ENCODE results near the gene EME1. TPM values are rescaled to one million over a fixed set of nuclear protein-coding genes. Genes with fewer than 3 reads are reported as not detected.

Gene EME1
- total RNA-seq, 1 experiment from 2014 or later = 20.0 TPM

DNA sequence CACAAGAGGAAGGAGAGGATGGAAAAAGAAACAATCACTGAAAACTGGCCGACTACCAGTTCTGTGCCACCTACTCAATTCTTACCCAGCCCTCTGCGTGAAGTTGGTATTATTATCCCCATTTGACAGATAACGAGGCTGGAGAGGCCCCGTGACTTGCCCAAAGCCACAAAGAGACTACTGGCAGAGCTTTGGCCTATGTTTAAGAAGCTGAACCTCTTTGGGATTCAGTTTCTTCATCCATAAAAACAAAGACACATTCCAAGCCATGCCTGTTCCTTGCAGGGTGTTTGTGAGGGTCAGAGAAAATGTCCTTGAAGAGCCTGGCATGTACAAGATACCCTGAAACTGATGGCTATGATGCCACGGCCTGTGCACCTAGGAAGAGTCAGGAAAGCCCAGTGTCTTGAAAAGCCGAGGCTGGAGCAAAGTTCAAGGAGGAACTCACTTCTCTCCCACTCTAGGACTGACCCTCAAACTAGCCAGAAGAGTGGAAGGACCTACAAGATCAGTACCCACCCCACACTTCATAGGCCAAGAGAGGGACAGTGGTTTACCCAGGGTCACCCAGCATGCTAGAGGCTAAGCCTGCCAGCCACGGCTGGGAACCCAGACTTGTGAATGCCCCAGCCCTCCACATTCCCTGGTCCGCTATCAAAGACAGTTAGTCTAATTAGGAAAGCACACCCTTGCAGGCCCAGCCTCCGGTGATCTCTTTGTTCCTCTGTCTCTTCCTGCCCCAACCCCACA lies 51.4 kb downstream of the EME1 start:
- Histone ChIP-seq H3K9me3 (ENCODE audit: low read length) (no peaks in the 10 kb centered on the region), H3K9me2 (replicated peaks; ENCODE audit: low read length) (no peaks in the 10 kb centered on the region), H3K27ac (ENCODE audit: low read length) (peak overlapping the region; percentile 67), H3K4me2 (ENCODE audit: low read length) (peak overlapping the region; percentile 90), H3K27me3 (ENCODE audit: low read length) (no peaks in the 10 kb centered on the region), H3F3A (ENCODE audit: low read length, unreplicated experiment) (peaks cover 9% of the 10 kb centered on the region), H3K4me1 (ENCODE audit: insufficient read depth, low read length) (peaks cover 56% of the 10 kb centered on the region), H3K79me2 (ENCODE audit: low read length) (peaks cover 36% of the 10 kb centered on the region), H2AFZ (ENCODE audit: low read length) (peak overlapping the region; percentile 27), H4K20me1 (ENCODE audit: low read length) (no peaks in the 10 kb centered on the region), H3K9ac (ENCODE audit: low read length) (no peak overlapping the region), H3K4me3 (ENCODE audit: low read length) (no peak overlapping the region), H3K36me3 (ENCODE audit: low read depth, low read length) (no peaks in the 10 kb centered on the region)
- no peak for ATAC-seq
- ChIA-PET CTCF (interaction anchor here (0.7 kb wide), 1 partner anchor 247 kb away, joined by 4 read pairs; no protein-coding TSS in a partner anchor), POLR2A (ENCODE audit: unreplicated experiment) (interaction anchor here (0.6 kb wide), 1 partner anchor 25 kb away, joined by 7 read pairs; no protein-coding TSS in a partner anchor)
- intact Hi-C loops (cut with micrococcal nuclease) = loop anchor here (5.0 kb wide), 1 partner anchor 33 kb away; no protein-coding TSS in a partner anchor
- TF ChIP-seq CTCF (conservative IDR thresholded peaks at IDR 0.05; ENCODE audit: low read depth, low read length) (no peak), EZH2phosphoT487 (IDR thresholded peaks at IDR 0.05; ENCODE audit: borderline replicate concordance, low read length) (no peak), EZH2 (IDR thresholded peaks at IDR 0.05; ENCODE audit: low read length, unreplicated experiment) (no peak)
- no TSS peak for BruUV-seq (replicated peaks)
- no peak for DNase-seq

GRCh38 chr17:50424996-50425681 lies 52.1 kb downstream of the EME1 start:
- Histone ChIP-seq H3K4me3 (ENCODE audit: low read length) (peak overlapping the region; percentile 83), H3K9me3 (ENCODE audit: low read length) (no peaks in the 10 kb centered on the region), H3K79me2 (ENCODE audit: low read length) (peaks cover 43% of the 10 kb centered on the region), H3K36me3 (ENCODE audit: low read depth, low read length) (no peaks in the 10 kb centered on the region), H3K4me2 (ENCODE audit: low read length) (peak overlapping the region; percentile 90), H4K20me1 (ENCODE audit: low read length) (no peaks in the 10 kb centered on the region), H3K27me3 (ENCODE audit: low read length) (no peaks in the 10 kb centered on the region), H3K27ac (ENCODE audit: low read length) (peak overlapping the region; percentile 67), H3K9me2 (replicated peaks; ENCODE audit: low read length) (no peaks in the 10 kb centered on the region), H2AFZ (ENCODE audit: low read length) (peak overlapping the region; percentile 94), H3K4me1 (ENCODE audit: insufficient read depth, low read length) (peaks cover 56% of the 10 kb centered on the region), H3F3A (ENCODE audit: low read length, unreplicated experiment) (peaks cover 9% of the 10 kb centered on the region), H3K9ac (ENCODE audit: low read length) (peak overlapping the region; percentile 51)
- TF ChIP-seq EZH2 (IDR thresholded peaks at IDR 0.05; ENCODE audit: low read length, unreplicated experiment) = no peak
- no peak for TF ChIP-seq CTCF (conservative IDR thresholded peaks at IDR 0.05; ENCODE audit: low read depth, low read length)
- no peak for TF ChIP-seq EZH2phosphoT487 (IDR thresholded peaks at IDR 0.05; ENCODE audit: borderline replicate concordance, low read length)
- POLR2A ChIA-PET (ENCODE audit: unreplicated experiment) = no interaction called here
- DNase-seq (no peak), ATAC-seq (no peak)
- intact Hi-C loops (cut with micrococcal nuclease) = loop anchor here (5.0 kb wide), 1 partner anchor 32 kb away; no protein-coding TSS in a partner anchor
- no TSS peak for BruUV-seq (replicated peaks)
- CTCF ChIA-PET = no interaction called here
